A549 treated with GW870086 at 1 μM for 4 hours (cell line): ENCODE results near the gene ZNF555. TPM values are rescaled to one million over a fixed set of nuclear protein-coding genes. Genes with fewer than 3 reads are reported as not detected.

Experiments
- total RNA-seq: library from RNA; stranded (reverse); fragments of 200-300 nt; extraction: Qiagen RNA extraction; gene quantifications from 5 replicates; pipeline ENCODE4 v1.2.3, GENCODE V29; 2022; ENCODE audit warnings: low read depth

Gene ZNF555
- 1.2 to 2.8 TPM (median 2.3 TPM) in 5 replicates for total RNA-seq

GRCh38 chr19:2840794-2841791 lies at the start of gene ZNF555:
Gene ZNF555 (plus strand): TSS chr19:2841475. CDS start chr19:2841573, 98 bp downstream.

DNA sequence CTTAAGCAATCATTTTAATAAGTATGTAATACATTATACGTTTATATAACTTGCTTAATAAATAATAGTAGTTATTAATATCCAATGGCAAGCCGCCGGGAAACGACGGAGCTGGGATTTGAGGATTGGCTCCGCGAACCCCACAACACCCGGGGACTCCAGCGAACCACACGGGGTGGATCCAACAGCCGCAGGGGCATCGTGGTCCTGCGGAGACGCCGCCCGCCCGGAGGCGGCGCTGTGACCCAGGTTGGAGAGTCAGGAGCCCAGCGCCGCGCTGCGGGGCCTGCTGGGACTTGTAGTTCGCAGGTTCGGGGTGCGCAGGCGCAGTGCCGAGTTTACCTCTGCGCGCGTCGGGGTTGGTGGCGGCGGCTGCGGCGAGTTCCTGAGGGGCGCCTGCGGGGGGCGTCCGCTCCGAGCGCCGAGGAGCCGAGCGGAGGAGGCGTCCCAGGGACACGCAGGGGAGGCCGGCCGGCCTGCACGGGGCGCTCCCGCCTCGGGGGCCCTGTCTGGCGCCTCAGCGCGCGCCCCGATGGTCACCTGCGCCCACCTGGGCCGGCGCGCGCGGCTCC lies 21.6 kb upstream of the ZNF555 start, which contains the start of gene ZNF554:
Gene ZNF554, plus strand, starts transcription at position 329 of the 572 bp plus-strand sequence. Its CDS starts 204 bp downstream, at position 533.

DNA sequence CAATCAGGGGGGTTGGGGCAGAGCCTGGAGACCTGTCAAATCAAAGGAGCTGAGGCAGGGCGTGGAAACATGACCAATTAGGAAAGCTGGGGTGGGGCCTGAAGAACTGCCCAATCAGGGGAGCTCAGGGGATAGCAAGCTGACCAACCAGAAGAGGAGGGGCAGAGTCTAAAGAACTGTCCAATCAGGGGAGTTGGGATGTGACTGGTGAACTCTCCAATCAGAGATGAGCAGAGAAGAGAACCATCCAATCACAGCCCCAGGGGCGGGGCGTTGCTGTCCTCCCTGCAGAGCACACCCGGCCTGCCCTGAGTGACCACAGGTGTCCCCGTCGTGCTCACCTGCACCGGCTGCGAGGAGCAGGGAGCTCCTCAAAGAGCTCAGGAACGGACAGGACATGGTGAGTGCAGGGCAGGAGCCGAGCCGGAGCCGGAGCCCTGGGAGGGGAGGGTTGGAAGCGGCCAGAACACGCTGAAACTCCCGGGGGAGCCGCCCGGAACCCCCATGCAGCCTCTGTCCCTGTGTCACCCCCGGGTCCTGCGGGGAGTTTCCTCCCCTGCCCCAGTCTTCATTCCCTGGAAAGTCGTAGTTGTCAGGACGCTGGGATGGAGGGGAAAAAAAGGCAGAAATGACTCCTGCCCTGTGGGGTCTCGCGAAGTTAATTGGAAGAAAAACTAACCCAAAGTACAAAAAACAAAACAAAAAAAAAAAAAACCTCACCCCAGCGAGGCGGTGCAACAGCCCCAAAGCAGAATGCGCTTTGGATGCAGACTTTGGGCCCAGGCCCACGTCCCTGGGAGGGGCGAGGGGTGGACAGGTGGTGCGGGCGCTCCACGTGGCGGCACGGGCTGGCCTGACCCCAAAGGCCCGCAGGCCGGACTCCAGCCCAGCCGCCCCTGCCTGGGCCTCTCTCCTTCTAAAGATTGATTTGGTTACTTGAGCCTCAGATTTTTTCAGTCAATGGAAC lies 26.0 kb downstream of the ZNF555 start, which contains the start of gene ZNF556:
Gene ZNF556, plus strand, starts transcription at position 311 of the 967 bp plus-strand sequence. Its CDS starts 87 bp downstream, at position 398.

DNA sequence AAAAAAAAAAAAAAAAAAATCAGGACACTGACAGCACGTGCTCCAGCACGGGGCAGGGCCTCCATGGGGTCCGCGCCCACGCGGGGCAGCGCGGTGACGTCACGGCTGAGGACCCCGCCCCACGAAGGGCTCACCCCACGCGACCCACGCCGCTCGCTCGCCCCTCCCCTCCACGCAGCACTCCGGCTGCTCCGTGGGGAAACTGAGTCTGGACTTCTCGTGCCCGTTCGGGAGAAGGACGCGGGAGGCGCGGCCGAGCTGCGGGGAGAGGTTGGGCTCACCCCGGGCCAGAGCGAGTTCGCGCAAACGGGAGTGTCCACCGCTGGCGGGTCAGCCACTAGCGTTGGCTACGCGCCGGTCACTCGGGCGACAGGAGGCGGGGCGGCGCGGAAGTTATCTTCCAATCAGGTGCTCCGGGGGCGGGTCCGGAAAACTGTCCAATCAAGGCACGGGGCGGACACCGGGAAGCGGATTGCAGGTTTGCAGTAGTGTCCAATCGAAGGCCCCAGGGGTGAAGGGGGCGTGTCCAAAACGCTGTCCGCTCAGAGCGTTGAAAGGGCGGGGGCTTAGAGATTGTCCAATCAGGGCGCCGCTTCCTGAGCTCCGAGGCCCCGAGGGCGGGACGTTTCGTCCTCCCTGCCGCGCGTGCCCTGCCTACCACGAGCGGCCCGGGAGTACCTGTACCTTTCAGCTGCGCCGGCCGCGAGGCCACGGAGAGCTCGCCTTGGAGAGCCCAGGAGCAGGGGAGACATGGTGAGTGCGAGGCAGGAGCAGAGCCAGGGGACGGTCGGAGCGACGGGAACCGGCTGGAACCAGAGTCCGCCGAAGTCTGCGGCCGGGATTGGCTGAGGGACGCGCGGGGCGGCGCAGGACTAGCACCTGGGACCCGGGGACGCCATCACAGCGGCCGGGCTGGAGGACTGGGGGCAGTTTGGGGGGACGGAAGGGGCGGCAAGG lies 59.3 kb downstream of the ZNF555 start, which contains the start of gene ZNF57:
Gene ZNF57, plus strand, starts transcription at position 633 of the 957 bp plus-strand sequence. Its CDS starts 118 bp downstream, at position 751.

Other genes starting within 250 kb of the ZNF555 start
- gene GNG7, start 138.8 kb upstream of the ZNF555 start, total RNA-seq, result 0.05 to 0.08 TPM (median 0.06 TPM) in 4 of 5 replicates, not detected in the other
- 3.3 to 4.2 TPM (median 3.7 TPM) in 5 replicates for gene DIRAS1, start 120.1 kb upstream of the ZNF555 start, total RNA-seq
- 23.2 to 31.3 TPM (median 29.2 TPM) in 5 replicates for gene SLC39A3, start 101.5 kb upstream of the ZNF555 start, total RNA-seq
- gene SGTA, start 58.2 kb upstream of the ZNF555 start, total RNA-seq, result 56.7 to 79.5 TPM (median 71.6 TPM) in 5 replicates
- gene THOP1, start 56.0 kb upstream of the ZNF555 start, total RNA-seq, result 77.2 to 103 TPM (median 95.6 TPM) in 5 replicates
- gene ZNF554, start 21.6 kb upstream of the ZNF555 start, total RNA-seq, result 0.71 to 1.1 TPM (median 0.80 TPM) in 5 replicates
- 0.05 to 0.40 TPM (median 0.06 TPM) in 3 of 5 replicates, not detected in the others for gene ZNF556, start 25.9 kb downstream of the ZNF555 start, total RNA-seq
- 2.1 to 2.9 TPM (median 2.8 TPM) in 5 replicates for gene ZNF57, start 59.5 kb downstream of the ZNF555 start, total RNA-seq
- 1.6 to 2.4 TPM (median 2.0 TPM) in 5 replicates for gene ZNF77, start 103.5 kb downstream of the ZNF555 start, total RNA-seq
- gene TLE6, start 136.1 kb downstream of the ZNF555 start, total RNA-seq, result 3.5 to 8.1 TPM (median 5.5 TPM) in 5 replicates
- 2.0 to 3.2 TPM (median 2.8 TPM) in 5 replicates for gene TLE2, start 187.8 kb downstream of the ZNF555 start, total RNA-seq
- 171 to 242 TPM (median 239 TPM) in 5 replicates for gene TLE5, start 221.0 kb downstream of the ZNF555 start, total RNA-seq